GM21367 (cell line): ENCODE data around the gene CCDC40.
"Not testable (repeated sequence)": the region's sequence is repeated elsewhere in the genome, so short reads cannot be mapped to it uniquely, and the experiment has no call there.

Experiments used
- ATAC-seq: cut with Tn5 transposase; IDR thresholded peaks from one replicate; pipeline ENCODE4 v1.9.1; 2021; ENCODE audit not compliant: unreplicated experiment

Gene CCDC40

GRCh38 chr17:80036715-80037477 is 454 bp downstream of the CCDC40 start:
- ATAC-seq: no peak

- no peak for ATAC-seq
Observed at GRCh38 chr17:80043963-80044362, 7.5 kb downstream of the CCDC40 start.

- ATAC-seq: no peak
Observed at GRCh38 chr17:80045703-80046102, 9.3 kb downstream of the CCDC40 start.

GRCh38 chr17:80046709-80047108 is 10.3 kb downstream of the CCDC40 start:
- not testable (repeated sequence) for ATAC-seq

DNA sequence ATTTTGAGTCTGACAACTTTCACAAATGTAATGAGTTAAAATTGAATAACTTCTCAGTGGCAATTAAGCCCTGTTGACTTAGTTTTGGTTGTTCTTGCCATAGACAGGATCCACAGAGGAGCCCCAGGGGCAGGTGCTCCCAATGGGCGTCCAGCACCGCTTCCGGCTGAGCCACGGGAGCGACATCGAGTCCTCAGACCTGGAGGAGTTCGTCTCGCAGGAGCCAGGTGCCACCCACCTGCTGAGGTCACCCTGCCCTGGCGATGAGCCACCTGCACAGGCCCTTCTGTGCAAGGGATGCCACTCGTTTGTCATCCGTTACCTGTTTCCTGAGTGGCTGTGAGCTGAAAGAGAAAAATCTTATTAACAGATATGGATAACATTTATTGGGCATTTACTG is 10.7 kb downstream of the CCDC40 start:
- ATAC-seq: no peak

GRCh38 chr17:80049986-80050385 is 13.5 kb downstream of the CCDC40 start:
- no peak for ATAC-seq

DNA sequence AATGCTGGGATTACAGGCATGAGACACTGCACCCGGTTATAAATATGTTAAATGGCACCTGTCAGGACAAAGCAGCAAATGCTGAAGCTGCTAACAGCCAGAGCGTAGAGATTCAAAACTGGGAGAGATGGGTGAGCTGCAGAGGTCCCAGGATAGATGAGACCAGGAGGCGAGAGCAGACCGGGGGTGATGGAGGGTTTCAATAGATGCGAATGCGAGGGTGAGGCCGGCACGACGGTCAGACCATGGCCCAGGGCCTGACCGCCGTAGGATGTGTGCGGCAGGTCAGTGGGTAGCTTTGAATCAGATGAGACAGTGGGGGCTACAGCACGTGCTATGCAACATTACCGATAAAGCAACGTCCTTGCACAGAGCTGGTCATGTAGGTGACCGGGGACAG is 14.3 kb downstream of the CCDC40 start:
- no peak for ATAC-seq

GRCh38 chr17:80051681-80052080 is 15.2 kb downstream of the CCDC40 start:
- no peak for ATAC-seq

DNA sequence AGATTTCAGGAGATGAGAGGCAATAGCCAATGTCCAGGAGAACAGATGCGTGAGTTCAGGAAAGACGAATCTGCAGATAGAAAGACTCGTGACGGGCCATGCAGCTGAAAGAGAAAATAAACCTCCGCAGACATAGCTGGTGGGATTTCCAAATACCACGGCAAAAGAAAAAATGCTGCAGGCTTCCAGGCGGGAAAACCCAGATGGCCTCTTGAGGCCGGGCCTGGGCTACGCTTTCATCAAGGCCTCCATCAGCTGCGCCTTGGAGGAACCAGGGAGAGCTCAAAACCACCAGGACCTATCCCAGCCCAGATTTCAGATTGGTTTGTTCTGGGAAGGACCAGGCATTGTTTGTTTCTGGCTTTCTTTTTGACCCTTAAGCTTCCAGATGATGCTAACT is 16.7 kb downstream of the CCDC40 start:
- no peak for ATAC-seq

- ATAC-seq: no peak
Observed at GRCh38 chr17:80055597-80055996, 19.2 kb downstream of the CCDC40 start.

DNA sequence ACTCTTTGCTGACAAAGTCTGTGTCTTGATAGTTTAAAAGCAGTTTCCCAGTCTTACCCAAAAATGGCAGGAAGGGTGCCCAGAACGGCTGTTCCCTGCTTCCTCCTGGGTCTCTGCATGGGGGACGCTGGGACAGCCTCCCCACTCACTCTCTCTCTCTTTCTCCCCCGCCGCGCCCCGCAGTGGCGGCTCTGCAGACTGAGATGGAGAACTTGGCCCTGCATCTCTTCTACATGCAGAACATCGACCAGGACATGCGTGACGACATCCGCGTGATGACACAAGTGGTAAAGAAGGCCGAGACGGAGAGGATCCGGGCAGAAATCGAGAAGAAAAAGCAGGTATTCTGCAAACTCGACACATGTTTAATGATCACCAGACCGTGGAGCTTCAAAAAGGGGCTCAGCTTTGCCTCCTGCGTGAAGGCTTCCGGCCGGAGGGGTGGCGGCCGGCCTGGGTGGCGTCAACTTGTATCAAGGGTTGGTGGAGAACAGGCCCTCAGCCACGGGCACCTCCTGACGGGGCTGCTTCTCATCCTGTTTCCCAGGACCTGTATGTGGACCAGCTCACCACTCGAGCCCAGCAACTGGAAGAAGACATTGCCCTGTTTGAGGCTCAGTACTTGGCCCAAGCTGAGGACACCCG is 22.0 kb downstream of the CCDC40 start:
- ATAC-seq: no peak

- ATAC-seq: no peak
Observed at GRCh38 chr17:80060644-80061043, 24.2 kb downstream of the CCDC40 start.

DNA sequence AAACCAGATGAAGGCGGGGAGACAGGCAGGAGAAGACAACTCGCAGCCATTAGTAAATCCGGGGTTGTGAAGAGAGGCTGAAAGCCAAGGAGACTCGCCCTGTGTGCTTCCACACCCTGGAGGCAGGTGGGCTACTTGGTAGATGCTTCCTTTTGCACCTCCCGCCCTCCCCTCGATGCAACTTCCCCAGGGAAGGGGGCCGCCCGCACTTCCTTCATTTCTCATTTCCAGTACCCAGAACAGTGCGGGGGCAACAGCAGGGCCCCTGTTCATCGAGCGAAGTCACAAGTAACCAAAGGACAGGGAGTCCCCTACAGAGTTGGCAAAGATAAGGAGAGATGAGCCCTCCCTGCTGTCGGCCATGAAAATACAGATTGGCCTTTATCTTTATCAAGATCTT is 25.0 kb downstream of the CCDC40 start:
- ATAC-seq: no peak

DNA sequence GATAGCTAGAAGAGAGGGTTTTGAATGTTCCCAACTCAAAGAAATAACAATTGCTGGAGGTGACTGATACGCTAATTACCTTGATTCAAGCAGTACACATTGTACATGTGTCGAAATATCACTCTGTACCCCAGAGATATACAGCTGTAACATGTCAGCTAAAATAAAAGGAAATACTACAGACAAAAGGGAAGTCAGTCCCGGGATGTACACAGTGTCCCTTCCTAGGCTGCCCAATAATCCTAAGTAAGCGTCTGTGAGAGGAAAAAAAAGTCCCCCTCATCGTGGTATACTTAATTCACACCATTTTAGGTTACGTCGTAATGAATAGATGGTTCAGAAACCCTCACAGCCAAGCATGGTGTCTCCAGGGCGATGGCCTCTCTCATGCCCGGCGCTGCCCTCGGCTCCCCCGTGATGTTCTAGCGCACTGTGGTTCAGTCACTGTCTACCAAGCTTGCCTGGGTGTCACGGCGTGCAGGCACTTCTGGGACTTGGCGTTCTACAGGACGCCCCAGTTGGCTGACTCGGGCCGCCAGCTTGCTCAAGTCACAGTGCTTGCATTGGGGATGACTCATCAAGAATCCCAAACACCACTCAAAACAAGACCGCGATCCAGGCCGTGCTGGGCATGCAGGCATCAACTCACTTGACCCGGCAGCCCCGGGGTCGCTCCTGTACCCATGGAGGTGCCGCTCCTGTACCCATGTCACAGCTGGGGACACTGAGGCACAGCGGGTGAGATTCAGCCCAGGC is 27.6 kb downstream of the CCDC40 start:
- ATAC-seq: no peak

GRCh38 chr17:80064696-80065095 is 28.3 kb downstream of the CCDC40 start:
- no peak for ATAC-seq

DNA sequence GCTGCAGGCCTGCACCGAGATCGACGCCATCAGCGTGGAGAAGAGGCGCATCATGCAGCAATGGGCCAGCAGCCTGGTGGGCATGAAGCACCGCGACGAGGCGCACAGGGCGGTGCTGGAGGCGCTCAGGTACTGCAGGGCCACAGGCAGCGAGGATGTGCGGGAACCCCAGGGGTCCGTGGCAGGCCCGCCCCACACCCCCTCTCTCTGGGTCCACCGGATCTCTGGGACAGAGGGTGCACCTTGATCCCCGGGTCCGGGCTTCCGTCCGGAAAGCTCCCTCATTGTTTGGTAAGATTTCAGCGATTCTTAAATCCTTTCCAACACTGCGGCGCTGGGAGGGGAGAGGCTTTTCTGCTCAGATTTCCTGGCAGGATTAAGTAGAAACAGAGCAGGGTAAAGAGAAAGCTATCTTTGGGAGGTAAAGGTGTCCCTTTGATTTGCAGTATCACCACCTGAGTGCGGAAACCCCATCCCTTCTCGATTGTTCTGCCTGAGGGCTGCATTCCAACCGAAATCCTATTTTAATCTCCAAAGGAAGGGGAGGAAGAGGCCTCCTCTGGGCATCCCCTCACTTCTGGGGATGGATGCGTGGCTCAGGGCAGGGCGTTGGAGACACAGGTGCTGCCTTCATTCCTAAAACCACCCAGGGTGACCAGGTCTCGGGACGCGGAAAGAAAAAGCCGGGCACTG is 29.2 kb downstream of the CCDC40 start:
- ATAC-seq: no peak

GRCh38 chr17:80067393-80067986 is 31.0 kb downstream of the CCDC40 start:
- ATAC-seq: no peak

- no peak for ATAC-seq
Observed at GRCh38 chr17:80068301-80069222, 32.1 kb downstream of the CCDC40 start.

DNA sequence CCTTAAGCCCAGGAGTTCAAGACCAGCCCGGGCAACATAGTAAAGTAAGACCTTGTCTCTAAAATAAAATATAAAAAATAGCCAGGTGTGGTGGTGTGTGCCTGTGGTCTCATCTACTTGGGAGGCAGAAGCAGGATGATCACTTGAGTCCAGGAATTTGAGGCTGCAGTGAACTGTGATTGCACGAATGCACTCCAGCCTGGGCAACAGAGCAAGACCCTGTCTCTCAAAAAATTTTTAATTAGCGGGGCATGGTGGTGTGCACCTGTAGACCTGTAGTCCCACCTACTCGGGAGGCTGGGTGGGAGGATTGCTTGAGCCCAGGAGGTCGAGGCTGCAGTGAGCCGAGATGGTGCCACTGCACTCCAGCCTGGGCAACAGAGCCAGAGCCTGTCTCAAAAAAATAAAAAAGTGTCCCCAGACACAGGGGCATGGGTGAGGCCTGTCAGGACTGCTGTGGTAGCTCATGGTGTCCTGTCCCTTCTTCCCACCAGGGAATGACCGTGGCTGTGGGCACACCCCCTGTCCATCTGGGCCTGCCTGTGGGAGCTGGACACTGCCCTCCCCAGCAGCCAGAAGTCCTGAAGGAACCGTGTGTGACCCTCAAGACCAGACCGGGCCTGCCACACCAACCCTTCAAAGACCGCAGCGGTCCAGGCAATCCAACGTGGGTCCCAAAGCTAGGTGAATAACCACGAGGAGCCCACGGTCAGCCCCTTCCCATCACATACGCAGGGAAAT is 34.1 kb downstream of the CCDC40 start:
- no peak for ATAC-seq
